Loucy (cell line): Measurements from ENCODE around the gene GRB2.

Experiments
- H2AFZ ChIP-seq: fragments of 200-600 bp; sonication (generic); 2 replicates; pipeline ENCODE4 v1.6.0; 2016; ENCODE audit warnings: antibody characterized with exemption, mild to moderate bottlenecking, low read length, moderate library complexity
- H3F3A ChIP-seq: fragments of 200-600 bp; 2 replicates; pipeline ENCODE4 v1.6.0; 2016; ENCODE audit warnings: antibody characterized with exemption, low read depth, mild to moderate bottlenecking
- H3K27me3 ChIP-seq: fragments of 200-600 bp; sonication (generic); 2 replicates; pipeline ENCODE4 v1.6.1; 2014; ENCODE audit warnings: low read length, mild to moderate bottlenecking; ENCODE audit not compliant: insufficient read depth, poor library complexity, severe bottlenecking
- H3K36me3 ChIP-seq: fragments of 200-600 bp; sonication (generic); 2 replicates; pipeline ENCODE4 v1.6.1; 2016; ENCODE audit warnings: low read length; ENCODE audit not compliant: insufficient read depth
- H3K4me1 ChIP-seq: fragments of 200-600 bp; sonication (generic); 2 replicates; pipeline ENCODE4 v1.5.1; 2014; ENCODE audit warnings: low read length, mild to moderate bottlenecking; ENCODE audit not compliant: insufficient read depth, poor library complexity, severe bottlenecking
- H3K4me2 ChIP-seq: fragments of 200-600 bp; sonication (generic); 2 replicates; pipeline ENCODE4 v1.6.0; 2014; ENCODE audit warnings: antibody characterized with exemption, low read length, low read depth, mild to moderate bottlenecking; ENCODE audit not compliant: poor library complexity, severe bottlenecking
- H3K4me3 ChIP-seq: fragments of 200-600 bp; sonication (generic); 2 replicates; pipeline ENCODE4 v1.5.1; 2014; ENCODE audit warnings: low read length, mild to moderate bottlenecking, mixed read lengths; ENCODE audit not compliant: poor library complexity, severe bottlenecking
- H3K79me2 ChIP-seq: fragments of 200-600 bp; sonication (generic); 2 replicates; pipeline ENCODE4 v1.6.1; 2014; ENCODE audit warnings: low read length; ENCODE audit not compliant: insufficient read depth
- H3K9ac ChIP-seq: fragments of 200-600 bp; sonication (generic); 2 replicates; pipeline ENCODE4 v1.6.0; 2014; ENCODE audit warnings: mild to moderate bottlenecking, low read depth, low read length, moderate library complexity; ENCODE audit not compliant: poor library complexity, severe bottlenecking
- H3K9me2 ChIP-seq: fragments of 200-600 bp; sonication (generic); replicated peaks from 2 replicates; pipeline ENCODE4 v1.6.1; 2016; ENCODE audit warnings: low read depth, low read length, mixed read lengths
- H3K9me3 ChIP-seq: fragments of 200-600 bp; sonication (generic); 2 replicates; pipeline ENCODE4 v1.6.1; 2014; ENCODE audit warnings: mild to moderate bottlenecking, antibody characterized with exemption, low read length, low read depth; ENCODE audit not compliant: insufficient read depth
- H4K20me1 ChIP-seq: fragments of 200-600 bp; sonication (generic); 2 replicates; pipeline ENCODE4 v1.6.0; 2014; ENCODE audit warnings: antibody characterized with exemption, low read length, mild to moderate bottlenecking; ENCODE audit not compliant: insufficient read depth, poor library complexity, severe bottlenecking
- EZH2phosphoT487 ChIP-seq: fragments of 200-600 bp; IDR thresholded peaks from 2 replicates; pipeline ENCODE4 v1.6.1; 2018; ENCODE audit warnings: antibody characterized with exemption, mild to moderate bottlenecking, moderate library complexity, borderline replicate concordance
- TF ChIP-seq, protein P1 (sequence below): fragments of 200-600 bp; sonication (generic); conservative IDR thresholded peaks from 2 replicates; pipeline ENCODE4 v1.5.1; 2014; ENCODE audit warnings: mild to moderate bottlenecking, antibody characterized with exemption, low read length

The GRB2 gene

DNA sequence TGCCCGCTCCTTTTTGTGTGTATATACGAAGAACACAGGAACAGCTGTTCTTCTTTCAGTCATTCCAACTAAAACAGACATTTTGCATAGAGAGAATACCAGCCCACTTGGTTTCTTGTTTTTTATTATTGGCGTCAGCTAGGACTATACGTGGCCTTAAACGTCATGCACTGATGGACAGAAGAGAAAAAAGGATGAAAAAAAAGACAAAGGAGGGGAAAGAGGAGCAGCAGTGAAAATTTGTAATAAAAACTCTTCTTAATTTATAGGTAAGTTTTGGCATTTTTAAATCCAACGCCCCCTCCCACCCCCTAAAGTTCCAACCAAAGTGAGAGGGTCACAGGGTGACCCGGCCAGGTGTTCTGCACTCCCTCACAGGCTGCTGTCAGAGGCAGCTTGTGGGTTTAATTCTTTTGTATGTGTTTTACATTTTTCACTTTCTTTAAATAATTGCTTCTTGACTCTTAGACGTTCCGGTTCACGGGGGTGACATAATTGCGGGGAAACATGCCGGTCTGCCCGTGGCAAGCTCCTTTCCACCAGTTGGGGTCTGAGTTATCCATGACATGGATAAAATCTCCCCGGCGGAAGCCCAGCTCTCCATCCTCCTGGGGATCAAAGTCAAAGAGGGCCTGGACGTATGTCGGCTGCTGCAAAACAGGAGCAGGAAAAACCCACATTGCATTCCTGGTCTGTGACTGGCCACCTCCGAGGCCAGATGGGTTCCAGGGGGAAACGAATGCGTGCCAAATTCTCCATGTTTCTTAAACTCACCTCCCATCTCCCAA lies 85.4 kb downstream of the GRB2 start:
- H3K4me2 ChIP-seq = no peak overlapping the region
- no peaks in the 10 kb centered on the region for H4K20me1 ChIP-seq
- no peaks in the 10 kb centered on the region for H3K9me2 ChIP-seq
- peaks cover 8% of the 10 kb centered on the region for H3K4me1 ChIP-seq
- peaks cover 70% of the 10 kb centered on the region for H3K36me3 ChIP-seq
- TF ChIP-seq, protein P1, sequence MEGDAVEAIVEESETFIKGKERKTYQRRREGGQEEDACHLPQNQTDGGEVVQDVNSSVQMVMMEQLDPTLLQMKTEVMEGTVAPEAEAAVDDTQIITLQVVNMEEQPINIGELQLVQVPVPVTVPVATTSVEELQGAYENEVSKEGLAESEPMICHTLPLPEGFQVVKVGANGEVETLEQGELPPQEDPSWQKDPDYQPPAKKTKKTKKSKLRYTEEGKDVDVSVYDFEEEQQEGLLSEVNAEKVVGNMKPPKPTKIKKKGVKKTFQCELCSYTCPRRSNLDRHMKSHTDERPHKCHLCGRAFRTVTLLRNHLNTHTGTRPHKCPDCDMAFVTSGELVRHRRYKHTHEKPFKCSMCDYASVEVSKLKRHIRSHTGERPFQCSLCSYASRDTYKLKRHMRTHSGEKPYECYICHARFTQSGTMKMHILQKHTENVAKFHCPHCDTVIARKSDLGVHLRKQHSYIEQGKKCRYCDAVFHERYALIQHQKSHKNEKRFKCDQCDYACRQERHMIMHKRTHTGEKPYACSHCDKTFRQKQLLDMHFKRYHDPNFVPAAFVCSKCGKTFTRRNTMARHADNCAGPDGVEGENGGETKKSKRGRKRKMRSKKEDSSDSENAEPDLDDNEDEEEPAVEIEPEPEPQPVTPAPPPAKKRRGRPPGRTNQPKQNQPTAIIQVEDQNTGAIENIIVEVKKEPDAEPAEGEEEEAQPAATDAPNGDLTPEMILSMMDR = no peak
- no peak for TF ChIP-seq EZH2phosphoT487
- no peak overlapping the region for H3K9ac ChIP-seq
- no peak overlapping the region for H3K4me3 ChIP-seq
- H2AFZ ChIP-seq = no peak overlapping the region
- no peaks in the 10 kb centered on the region for H3K27me3 ChIP-seq
- peaks cover 9% of the 10 kb centered on the region; the same call in 1 of the 2 replicates for H3K79me2 ChIP-seq
- no peaks in the 10 kb centered on the region for H3K9me3 ChIP-seq
- H3F3A ChIP-seq = no peaks in the 10 kb centered on the region

DNA sequence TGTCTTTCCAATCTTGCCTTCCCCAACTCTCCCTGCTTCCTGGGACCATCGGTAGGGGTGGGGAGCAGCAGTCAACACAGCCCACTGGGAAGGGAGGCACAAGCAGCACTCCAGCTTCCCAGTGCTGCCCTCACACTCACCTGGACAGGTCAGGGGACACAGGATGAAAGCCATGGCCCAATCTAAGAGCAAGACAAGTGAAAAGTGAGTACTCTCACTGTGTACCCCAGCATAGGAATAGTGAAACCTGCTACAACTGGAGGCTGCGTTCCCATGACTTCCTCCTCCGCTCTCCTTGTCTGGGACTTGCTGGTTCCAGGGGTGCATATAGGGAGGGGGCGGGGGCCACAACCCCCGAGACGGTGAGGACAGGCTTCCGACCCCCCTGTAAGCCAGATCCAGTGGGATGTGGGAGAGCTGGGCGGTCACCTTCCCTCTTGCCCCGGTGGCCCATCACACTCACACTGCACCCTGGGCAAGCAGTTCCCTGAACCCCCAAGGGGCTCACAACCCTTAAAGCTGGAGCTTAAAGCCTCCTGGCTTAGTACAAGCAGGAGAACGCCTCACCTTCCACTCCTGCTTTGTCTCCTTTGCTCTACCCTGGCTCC lies 86.8 kb downstream of the GRB2 start:
- peaks cover 9% of the 10 kb centered on the region; the same call in 1 of the 2 replicates for H3K79me2 ChIP-seq
- H3F3A ChIP-seq = no peaks in the 10 kb centered on the region
- H4K20me1 ChIP-seq = no peaks in the 10 kb centered on the region
- no peaks in the 10 kb centered on the region for H3K9me3 ChIP-seq
- H3K36me3 ChIP-seq = peaks cover 57% of the 10 kb centered on the region
- no peak overlapping the region for H3K4me2 ChIP-seq
- no peak overlapping the region for H3K9ac ChIP-seq
- H3K27me3 ChIP-seq = no peaks in the 10 kb centered on the region
- no peak overlapping the region for H3K4me3 ChIP-seq
- no peak overlapping the region for H2AFZ ChIP-seq
- TF ChIP-seq, protein P1 = no peak
- no peak for TF ChIP-seq EZH2phosphoT487
- no peaks in the 10 kb centered on the region for H3K9me2 ChIP-seq
- H3K4me1 ChIP-seq = peaks cover 6% of the 10 kb centered on the region

DNA sequence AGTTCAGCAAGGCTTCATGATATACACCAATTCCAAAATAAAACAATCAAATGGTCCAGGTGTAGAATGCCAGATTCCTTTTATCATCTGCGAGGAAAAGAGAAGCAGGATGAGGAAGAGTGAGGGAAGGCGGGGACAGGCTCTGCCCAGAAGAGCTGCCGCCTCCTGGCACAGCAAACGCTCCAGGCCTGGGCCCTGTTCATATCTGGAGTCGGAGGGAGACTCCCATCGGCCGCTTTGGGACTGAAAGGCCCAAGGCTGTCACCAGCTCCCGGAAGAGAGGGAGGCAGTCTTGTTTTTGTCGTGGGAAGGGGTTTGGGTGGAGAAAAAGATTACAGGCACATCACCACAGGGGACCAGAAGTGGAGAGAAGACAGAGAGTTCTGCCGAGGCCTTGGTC lies 87.3 kb downstream of the GRB2 start:
- no peaks in the 10 kb centered on the region for H3K27me3 ChIP-seq
- peaks cover 1% of the 10 kb centered on the region for H3K4me1 ChIP-seq
- H3K4me2 ChIP-seq = no peak overlapping the region
- H2AFZ ChIP-seq = no peak overlapping the region
- H3K9me3 ChIP-seq = no peaks in the 10 kb centered on the region
- no peak for TF ChIP-seq EZH2phosphoT487
- TF ChIP-seq, protein P1 = no peak
- no peaks in the 10 kb centered on the region for H3K9me2 ChIP-seq
- H3K36me3 ChIP-seq = peaks cover 56% of the 10 kb centered on the region
- no peak overlapping the region for H3K4me3 ChIP-seq
- no peaks in the 10 kb centered on the region for H4K20me1 ChIP-seq
- H3K9ac ChIP-seq = no peak overlapping the region
- H3F3A ChIP-seq = no peaks in the 10 kb centered on the region
- H3K79me2 ChIP-seq = peaks cover 9% of the 10 kb centered on the region; the same call in 1 of the 2 replicates
